ENCODE results near the gene CHRNB2.
"Not testable (repeated sequence)": the region's sequence is repeated elsewhere in the genome, so short reads cannot be mapped to it uniquely, and the experiment has no call there.

The CHRNB2 gene

GRCh38 chr1:154567386-154568156 is at the start of gene CHRNB2:
CHRNB2 (plus strand) TSS chr1:154567778; CDS start chr1:154568045, 267 bp downstream.
- peak; percentile 68 for DNase-seq

GRCh38 chr1:154519591-154519991 is 48.0 kb upstream of the CHRNB2 start:
- DNase-seq = no peak

GRCh38 chr1:154520333-154520732 is 47.2 kb upstream of the CHRNB2 start:
- no peak for DNase-seq

DNA sequence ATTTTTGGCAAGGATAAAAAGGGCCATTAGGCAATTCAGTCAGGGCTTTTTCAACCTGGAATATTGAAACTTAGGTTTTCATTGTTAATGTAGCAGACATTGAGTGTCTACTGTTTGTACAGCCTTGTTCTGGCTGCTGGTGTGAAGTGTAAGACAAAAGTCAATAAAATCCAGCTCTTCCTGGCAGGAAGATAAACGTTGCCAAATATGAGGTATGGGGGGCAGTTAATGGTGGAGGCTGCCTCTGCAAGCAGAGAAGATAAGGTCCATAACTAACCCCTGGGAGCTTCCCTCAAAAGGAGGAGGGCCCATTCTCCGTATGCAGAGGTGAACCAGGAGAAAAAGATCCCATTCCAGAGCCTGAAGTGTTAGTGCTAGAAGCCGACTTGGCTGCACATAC is 45.9 kb upstream of the CHRNB2 start:
- DNase-seq = no peak

DNA sequence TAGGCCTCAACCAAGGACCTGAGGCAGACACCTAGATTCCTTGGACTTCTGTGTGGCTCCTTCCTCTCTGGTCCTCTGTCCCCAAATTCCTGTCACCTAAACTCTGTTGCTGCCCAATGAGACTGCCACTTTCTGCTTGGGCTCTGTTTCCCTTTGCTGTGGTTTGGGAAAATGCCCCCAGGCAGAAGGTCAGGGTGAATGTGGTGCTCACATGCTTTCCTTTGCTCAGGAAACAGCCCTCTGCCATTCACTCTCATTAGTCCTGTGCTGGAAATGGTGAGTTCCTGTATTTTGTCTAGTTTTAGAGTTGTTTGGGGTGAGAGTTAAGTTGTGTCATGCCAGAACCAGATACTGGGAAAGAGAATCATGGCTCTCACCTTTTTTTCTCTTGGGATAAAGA is 42.7 kb upstream of the CHRNB2 start:
- no peak for DNase-seq

DNA sequence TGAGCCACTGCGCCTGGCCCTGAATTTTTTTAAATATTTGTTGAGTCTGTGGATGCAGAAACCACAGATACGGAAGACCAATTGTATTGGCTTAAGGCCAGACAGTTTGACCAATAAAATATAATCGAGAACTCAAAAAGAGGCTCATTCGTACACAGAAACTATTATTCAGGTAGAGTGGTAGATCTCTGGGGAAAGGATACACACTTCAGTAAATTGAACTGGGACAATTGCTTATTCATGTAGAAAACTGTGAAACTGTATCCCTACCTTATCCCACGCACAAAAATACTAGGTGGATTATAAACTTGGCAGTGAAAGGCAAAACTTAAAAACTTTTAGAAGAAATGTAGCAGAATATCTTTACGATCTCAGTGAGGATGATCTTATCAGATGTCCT is 40.4 kb upstream of the CHRNB2 start:
- no peak for DNase-seq

DNA sequence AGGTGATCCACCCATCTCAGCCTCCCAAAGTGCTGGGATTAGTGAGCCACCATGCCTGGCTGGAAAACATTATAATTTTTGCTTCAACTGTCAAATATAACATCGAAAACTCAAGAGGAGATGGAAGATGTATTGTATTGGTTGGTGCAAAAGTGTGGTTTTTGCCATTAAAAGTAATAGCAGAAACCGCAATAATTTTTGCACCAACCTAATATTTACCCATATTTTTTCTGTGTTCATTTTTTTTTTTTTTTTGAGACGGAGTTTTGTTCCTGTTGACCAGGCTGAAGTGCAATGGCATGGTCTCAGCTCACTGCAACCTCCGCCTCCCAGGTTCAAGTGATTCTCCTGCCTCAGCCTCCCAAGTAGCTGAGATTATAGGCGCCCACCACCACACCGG is 38.3 kb upstream of the CHRNB2 start:
- no peak for DNase-seq

DNA sequence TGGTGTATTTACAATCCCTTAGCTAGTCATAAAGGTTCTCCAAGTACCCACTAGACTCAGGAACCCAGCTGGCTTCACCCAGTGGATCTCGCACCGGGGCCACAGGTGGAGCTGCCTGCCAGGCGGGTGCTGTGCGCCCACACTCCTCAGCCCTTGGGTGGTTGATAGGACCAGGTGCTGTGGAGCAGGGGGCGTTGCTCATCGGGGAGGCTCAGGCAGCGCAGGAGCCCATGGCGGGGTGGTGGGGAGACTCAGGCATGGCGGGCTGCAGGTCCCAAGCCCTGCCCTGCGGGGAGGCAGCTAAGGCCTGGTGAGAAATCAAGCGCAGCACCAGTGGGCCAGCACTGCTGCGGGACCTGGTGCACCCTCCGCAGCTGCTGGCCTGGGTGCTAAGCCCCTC is 35.6 kb upstream of the CHRNB2 start:
- not testable (repeated sequence) for DNase-seq

DNA sequence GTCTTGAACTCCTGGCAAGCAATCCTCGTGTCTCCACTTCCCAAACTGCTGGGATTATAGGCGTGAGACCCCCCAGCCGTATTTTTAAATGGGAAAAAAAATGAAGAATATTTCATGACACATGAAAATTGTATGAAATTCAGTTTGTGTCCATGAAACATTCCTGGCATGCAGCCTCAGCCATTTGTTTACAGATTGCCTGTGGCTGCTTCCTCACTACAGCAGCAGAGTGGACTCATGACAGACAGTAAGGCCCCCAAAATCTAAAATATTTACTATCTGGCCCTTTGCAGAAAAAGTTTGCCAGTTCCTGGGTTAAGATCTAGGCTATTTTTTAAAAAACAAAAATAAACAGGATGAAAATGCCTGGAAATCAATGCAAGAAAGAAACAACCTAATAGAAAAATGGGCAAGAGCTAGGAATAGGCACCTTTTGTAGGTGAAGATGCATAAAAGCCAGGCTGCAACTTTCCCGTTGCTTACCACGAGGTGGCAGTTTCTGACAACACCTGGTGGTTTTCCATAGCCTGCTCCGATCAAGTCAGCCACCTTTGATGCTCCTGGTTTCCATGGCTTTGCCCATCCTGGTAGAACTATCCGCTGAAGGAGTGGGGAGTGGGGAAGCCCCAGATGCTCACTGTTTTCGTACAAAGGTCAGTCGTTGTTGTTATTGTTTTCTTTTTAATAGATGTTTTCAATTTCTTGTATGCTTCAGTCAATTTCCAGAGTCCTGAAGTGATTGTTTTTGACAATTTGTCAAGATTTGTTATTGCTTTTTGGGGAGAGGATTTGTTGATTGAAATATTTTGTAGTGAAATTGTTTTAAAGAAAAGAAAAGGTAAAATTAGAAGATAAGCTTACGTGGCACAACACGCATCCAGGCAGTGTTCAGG is 33.4 kb upstream of the CHRNB2 start:
- DNase-seq = no peak

GRCh38 chr1:154536570-154536969 is 31.0 kb upstream of the CHRNB2 start:
- DNase-seq = no peak

- no peak for DNase-seq
These were observed 27.8 kb upstream of the CHRNB2 start for GRCh38 chr1:154539486-154540483.

DNA sequence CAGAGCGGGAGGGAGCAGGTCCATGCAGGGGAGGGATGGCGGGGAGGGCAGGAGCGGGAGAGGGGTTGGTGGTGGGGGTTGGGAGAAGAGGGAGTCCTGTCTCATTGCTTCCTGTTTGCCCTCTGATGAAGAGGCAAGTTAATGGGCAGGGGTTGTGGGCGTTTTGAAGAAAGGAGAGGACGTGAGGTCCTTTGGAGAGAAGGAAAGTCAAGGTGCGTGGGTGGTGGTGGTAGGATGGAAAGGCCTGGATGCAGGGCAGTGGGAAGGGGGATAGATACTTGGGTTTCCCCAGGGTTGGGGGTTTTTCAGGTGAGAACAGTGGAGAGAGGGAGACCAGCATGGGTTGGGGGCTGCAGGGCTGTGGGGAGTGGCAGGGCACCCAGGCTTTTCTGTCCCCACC is 26.3 kb upstream of the CHRNB2 start:
- no peak for DNase-seq

- peak; percentile 43 for DNase-seq
These were observed 21.1 kb upstream of the CHRNB2 start for GRCh38 chr1:154546264-154547063.

- no peak for DNase-seq
These were observed 20.4 kb upstream of the CHRNB2 start for GRCh38 chr1:154547105-154547732.

DNA sequence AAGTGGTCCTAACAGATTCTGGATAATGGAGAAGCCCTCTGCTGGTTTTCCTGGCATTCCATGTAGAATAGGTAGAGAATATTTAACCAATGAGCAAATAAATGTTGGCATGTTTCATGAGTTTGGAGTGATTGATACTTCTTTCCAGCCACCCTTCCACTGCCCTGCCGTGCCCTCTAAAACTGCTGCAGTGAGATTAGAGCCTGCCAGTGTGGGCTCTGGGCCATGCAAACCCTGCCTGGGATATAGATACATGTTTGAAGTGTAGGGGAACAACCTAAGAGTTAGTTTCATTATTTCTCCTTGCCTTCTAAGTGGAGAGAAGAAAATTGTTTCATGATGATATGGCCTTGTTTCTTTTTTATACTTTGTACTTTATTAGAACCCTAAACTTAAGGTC is 19.6 kb upstream of the CHRNB2 start:
- no peak for DNase-seq

DNA sequence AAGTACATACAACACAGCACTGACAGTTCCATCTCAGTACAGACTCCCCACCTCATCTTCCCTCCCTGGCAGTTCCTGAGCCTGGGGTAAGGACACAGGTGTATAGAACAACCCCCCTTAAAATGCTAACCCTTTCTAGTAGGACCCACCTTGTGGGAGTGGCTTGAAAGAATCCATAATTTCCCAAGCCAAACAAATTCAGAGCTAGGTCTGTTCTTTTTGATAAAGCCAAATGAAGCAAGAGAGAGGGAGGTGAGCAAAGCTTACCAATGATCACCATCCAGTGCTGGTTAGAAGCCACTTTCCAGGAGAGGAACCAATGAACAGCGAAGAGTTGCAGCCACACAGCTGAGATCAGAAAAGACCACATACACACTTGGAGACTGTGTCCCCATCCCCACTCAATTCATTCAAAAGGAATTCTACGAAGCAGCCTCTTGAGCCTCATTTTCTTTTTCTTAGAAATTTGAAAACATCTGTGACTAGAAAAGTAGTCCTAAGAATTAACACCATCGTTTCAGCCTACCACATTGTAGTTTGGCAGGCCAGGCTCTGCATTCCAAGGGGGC is 18.3 kb upstream of the CHRNB2 start:
- DNase-seq = no peak

DNA sequence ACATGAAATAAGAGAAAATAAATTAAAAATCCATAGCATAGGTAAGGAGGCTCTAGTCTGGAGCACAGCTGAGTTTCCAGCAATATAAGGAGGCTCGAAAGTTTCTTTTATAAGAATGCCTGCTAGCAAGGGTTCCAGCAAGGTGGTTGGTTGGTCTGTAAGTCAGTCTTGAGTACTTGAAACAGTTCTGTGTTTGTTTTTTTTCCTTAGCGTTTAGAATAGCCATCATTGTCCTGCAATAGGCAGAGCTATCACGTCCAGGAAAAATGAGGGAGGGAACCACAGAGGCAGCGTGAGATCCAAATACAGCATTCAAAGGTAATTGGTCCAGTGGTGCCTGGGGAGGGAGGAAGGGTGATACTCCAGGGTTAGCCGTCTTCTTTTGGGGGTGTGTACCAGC is 17.5 kb upstream of the CHRNB2 start:
- no peak for DNase-seq

GRCh38 chr1:154550657-154551056 is 16.9 kb upstream of the CHRNB2 start:
- no peak for DNase-seq

DNA sequence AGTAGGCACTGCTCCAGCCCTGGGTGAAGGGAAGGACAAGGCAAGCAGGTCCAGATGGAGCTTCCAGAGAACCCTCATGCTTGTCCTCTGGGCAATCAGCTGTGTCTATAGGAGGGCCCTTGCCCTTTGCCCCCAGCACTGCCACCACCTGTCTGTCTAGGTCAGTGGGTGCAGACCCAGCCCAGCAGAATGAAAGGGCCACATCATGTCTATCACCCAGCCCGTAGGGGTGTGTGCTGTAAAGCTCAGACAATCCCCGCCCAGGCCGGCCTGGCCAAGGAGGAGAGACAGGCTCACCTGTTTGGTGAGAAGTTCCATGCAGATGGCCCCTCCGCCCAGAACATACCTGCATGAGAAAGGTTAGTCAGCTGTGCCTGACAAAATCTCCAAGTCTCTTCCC is 16.1 kb upstream of the CHRNB2 start:
- DNase-seq = no peak

- no peak for DNase-seq
These were observed 15.5 kb upstream of the CHRNB2 start for GRCh38 chr1:154552036-154552435.

Data from activated CD4-positive, alpha-beta T cell treated with anti-CD3 and anti-CD28 coated beads, Interleukin-2, amount 50 U/mL, for 1 hour (primary cell).